Right renal cortex interstitium (tissue), 3 donors: Measurements from ENCODE around the gene SDK2. TPM values are rescaled to one million over a fixed set of nuclear protein-coding genes. Genes with fewer than 3 reads are reported as not detected.

Experiments
- DNase-seq, 3 donors: peaks; one replicate each; pipeline ENCODE4 v3.0.0-alpha.2; 2013; ENCODE audit warnings: low read depth in 3 of 3, low spot score in 2 of 3
- polyA plus RNA-seq, 3 donors: library from polyadenylated mRNA; unstranded; fragments of 120-200 nt; gene quantifications; one replicate each; pipeline ENCODE4 v1.2.1, GENCODE V29; 2013; ENCODE audit not compliant: insufficient read length in 3 of 3

SDK2 gene
- polyA plus RNA-seq, 3 donors: 7.7 to 8.4 (median 8.3) TPM

DNA sequence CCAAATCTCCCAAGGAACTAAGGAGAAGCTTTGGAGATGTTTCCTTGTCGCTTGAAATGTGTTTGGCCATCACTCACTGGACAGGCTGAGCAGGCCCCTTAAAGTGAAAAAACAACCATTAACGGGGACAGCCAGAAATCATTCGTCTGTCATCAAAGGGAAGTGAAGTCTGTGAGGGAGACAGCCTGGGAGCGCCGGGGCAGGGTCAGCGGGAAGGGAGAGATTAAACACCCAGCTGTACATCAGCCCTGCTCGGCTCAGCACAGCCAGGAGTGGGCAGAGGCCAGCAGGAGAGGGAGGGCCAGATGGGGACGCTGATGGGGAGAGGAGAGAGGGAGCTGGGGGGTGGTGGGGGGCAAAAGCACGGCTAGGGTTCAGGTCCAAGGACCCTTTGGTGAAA is 105.1 kb downstream of the SDK2 start:
- DNase-seq: no peak

- DNase-seq: no peak
Observed at GRCh38 chr17:73538445-73538844, 105.8 kb downstream of the SDK2 start.

DNA sequence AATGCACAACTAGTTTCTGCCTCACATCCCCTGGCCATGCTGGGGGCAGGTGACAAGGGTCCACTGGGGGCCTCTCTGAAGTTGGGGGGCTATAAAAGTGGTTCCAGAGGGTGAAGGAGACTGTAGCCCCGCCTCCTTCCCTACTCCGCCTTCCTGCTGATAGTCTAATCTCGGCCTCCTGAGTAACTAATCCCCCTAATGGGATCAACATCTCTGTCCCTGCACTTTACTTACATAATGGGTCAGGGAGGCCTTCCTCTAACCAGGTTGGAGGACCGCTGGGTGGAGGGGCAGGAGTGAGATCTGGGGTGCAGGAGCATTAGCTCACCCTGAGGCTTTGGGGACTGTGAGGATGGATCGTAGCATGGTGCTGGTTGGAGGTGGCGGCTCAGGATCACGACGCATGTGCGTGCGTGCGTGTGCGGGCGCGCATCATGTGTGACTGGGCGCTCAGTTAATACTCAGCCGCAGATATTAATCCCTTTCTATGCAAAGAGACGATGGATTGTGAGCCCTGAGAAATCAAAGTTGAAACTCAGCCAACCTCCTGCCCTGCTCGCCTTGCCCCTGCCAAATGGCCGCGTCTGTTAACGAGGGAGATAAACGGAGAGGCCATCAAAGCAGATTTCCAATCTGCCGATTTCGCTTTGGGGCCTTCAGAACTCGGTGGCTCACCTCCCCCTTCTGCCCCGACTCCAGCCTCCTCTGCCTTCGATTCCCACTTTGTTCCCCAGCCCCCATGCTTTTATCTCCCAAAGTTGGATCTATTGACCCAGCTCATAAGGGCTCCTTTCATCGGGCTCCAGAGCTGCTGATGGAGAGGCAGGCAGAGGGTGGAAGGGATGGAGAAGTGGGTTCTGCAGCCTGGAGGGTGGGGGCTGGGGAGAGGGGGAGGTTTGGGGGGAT is 107.3 kb downstream of the SDK2 start:
- no peak for DNase-seq

DNA sequence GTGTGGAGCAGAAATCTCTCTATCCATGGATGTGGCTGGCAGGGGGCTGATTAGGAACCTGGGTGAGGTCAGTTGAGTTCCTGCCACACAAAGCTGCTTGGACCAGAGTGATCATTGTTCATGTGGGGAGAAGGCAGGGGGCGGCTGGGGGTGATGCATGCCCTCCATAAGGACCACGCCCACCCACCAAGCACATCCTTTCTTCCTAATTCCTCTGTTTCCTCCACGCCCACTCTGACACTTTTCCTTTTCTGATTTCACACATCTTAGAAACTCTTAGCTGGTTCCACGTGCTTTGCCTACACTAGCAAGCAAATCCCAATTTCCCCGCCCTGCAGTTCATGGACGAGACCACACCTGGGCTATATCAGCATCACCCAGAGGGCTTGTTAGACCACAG is 108.5 kb downstream of the SDK2 start:
- DNase-seq: no peak

GRCh38 chr17:73534209-73534909 is 109.9 kb downstream of the SDK2 start:
- DNase-seq: no peak

- no peak for DNase-seq
Observed at GRCh38 chr17:73533781-73534180, 110.5 kb downstream of the SDK2 start.

GRCh38 chr17:73533127-73533526 is 111.1 kb downstream of the SDK2 start:
- DNase-seq: no peak

DNA sequence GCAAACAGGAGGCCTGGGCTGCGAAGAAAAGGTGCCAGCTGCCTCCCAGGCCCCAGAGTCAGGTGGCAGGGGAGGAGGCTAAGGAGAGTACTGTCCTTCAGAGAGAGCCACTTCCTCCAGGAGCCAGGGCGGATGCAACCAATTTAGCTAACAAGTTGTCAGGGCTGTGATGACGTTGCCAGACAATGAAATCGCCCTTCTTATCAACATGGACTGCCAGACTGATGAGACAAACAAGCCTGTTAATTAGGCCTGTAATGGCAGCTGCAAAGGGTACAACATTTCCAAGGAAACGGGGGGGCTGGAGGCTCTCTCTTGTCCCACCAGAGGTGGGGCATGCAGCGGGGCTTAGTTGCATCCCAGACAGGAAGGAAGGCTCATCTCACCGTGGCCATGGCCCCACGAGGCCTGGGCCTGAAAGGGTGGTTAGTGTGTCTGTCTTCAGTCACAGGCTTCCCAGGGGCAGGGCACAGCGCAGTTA is 111.8 kb downstream of the SDK2 start:
- DNase-seq: no peak

DNA sequence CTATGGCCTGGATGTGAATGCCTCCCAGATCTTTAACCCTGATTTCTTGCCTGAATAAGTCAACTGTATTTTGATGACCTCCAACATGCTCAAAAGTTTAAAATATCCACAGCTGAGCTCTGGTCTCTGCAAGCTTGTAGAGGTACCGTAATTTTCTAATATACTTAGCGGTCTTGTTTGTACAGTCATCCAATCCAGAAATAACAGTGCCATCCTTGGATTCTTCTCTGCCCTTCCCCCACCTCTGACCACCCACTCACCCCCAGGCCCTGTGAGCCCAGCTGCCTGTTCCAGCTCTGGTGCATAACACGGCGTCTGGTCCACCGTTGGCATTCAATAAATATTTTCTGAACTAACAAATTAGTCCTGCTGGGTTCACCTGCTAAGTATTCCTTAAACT is 113.1 kb downstream of the SDK2 start:
- DNase-seq: no peak

- no peak for DNase-seq
Observed at GRCh38 chr17:73528679-73529078, 115.6 kb downstream of the SDK2 start.

- no peak for DNase-seq
Observed at GRCh38 chr17:73526952-73527351, 117.3 kb downstream of the SDK2 start.

DNA sequence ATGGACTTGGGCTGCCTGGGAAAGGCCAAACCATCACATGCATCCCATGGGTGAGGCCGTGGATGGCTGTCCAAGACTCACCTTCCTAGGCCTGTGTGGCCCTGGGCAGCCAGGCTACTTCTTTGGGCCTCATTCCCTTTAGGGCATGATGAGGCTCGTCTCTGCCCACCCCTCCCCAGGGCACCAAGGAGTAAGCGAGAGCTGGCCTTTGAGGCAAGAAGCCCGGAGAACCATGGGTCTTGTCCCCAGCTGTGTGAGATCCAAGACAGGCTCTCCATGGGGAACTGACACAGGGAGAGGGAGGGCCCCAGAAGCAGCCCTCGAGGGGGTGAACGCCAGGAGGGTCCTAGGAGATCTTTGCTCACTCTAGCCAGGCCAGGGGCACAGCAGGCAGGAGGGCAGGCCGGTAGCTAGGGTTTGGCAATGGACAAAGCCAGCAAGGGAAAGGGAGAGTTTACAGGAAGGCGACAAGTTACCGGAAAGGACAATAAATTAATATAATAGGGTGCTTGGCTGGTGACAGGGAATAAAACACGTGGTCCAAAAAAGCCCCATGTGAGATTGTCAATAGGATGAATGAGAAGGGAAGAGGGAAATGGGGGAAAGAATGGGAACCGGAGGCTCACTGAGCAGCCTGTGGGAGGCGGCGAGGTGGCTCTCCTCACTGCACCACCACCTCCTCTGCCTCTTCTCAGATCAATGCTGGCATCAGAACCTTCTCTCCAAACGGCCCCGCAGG is 119.1 kb downstream of the SDK2 start:
- DNase-seq: no peak

DNA sequence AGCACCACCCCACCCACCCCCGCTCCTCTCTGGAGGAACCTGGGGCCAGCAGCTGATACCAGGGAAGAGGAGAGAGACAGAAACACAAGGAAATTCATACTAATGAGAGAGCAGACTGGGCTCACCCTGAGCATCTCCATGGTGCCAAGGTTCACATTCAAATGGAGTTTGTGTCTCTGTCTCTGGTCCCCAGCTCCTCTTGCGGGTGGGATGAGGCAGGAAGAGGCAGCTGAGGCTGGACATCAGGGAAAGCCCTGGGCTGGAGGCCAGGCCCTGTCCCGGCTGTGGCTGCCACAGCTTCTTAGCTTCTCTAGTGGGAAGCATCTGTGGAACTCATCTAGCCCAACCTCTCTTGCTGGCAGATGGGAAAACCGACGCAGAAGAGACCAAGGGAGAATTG is 121.5 kb downstream of the SDK2 start:
- no peak for DNase-seq

GRCh38 chr17:73522107-73522506 is 122.1 kb downstream of the SDK2 start:
- no peak for DNase-seq

GRCh38 chr17:73521376-73521775 is 122.9 kb downstream of the SDK2 start:
- no peak for DNase-seq

- no peak for DNase-seq
Observed at GRCh38 chr17:73520369-73520761, 123.9 kb downstream of the SDK2 start.

- DNase-seq: no peak
Observed at GRCh38 chr17:73519714-73520368, 124.4 kb downstream of the SDK2 start.

DNA sequence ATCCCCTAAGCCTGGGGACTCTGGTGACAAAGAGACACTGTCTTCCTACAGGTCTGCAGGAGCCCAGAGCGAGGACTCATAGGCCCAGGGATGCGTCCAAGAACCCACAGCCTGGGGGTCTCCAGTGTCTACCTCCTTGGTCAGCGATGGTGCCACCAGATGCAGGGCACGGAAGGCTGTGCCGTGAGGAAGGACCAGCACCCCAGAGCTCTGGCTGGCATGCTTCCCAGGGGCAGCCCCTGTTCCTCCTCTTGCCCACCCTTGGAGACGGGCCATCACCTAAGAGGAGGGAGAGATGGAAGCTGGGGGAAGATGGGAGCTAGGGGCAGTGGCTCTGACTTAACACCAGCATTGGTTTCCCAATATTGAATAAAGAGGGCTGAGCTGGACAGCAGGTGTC is 125.2 kb downstream of the SDK2 start:
- DNase-seq: no peak

GRCh38 chr17:73516431-73516830 is 127.8 kb downstream of the SDK2 start:
- no peak for DNase-seq

DNA sequence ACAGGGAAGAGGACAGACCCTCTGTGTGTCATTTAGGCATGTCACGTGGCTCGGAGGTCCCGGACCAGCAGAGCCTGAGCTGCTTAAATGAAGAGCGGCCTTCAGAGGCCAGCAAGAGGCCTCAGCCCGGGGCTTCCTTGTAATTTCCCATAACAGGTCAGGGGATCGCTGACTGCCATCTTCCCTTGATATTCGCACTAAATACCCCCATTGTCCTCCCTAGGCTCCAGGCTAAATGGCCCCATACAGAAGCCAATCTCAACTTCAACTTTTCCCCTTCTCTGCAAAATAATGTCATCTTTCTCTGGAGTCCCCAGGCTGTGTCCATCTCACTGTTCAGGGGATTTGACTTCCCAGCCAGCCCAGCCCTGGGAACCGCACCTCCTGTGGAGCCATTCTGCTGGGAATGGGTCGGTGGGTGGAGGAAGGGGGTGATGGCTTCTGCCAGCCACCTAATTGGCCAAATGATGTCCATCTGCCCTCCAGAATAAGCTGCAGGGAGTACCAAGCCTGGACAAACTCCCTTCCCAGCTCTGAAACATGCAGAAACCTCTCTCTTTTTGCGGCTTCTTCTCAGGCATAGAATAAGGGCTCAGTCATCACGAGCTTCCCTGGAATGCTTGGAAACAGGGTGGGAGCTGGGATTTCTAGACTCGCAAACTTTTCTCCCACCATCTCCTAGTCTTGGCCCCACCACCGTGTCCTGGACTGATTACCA is 129.9 kb downstream of the SDK2 start:
- DNase-seq: no peak
